Pulmonary artery endothelial cell (primary cell): ENCODE results near the gene ANKRD9. TPM values are rescaled to one million over a fixed set of nuclear protein-coding genes. Genes with fewer than 3 reads are reported as not detected.
"Not testable (repeated sequence)": the region's sequence is repeated elsewhere in the genome, so short reads cannot be mapped to it uniquely, and the experiment has no call there.

ENCODE experiments used
- DNase-seq: peaks from one replicate; pipeline ENCODE4 v3.0.0-alpha.2; 2011; ENCODE audit warnings: low read depth, low spot score
- total RNA-seq: library from RNA; depleted of rRNA; stranded (reverse); fragments of >200 nt; gene quantifications from 2 replicates; pipeline ENCODE4 v1.2.3, GENCODE V29; 2014

ANKRD9 gene
- total RNA-seq, result 13.2 and 19.1 TPM in 2 replicates

GRCh38 chr14:102509746-102510615 is at the start of gene ANKRD9:
ANKRD9 (minus strand) TSS chr14:102509776; CDS start chr14:102507889, 1,887 bp downstream.
- DNase-seq, result peak; percentile 68

- no peak for DNase-seq
Measured at GRCh38 chr14:102558556-102558955, 49.0 kb upstream of the ANKRD9 start.

GRCh38 chr14:102557434-102558226 is 48.1 kb upstream of the ANKRD9 start:
- DNase-seq, result no peak

GRCh38 chr14:102556098-102556677 is 46.6 kb upstream of the ANKRD9 start:
- DNase-seq, result no peak

- no peak for DNase-seq
Measured at GRCh38 chr14:102554821-102555819, 45.5 kb upstream of the ANKRD9 start.

- DNase-seq, result no peak
Measured at GRCh38 chr14:102551995-102552705, 42.6 kb upstream of the ANKRD9 start.

GRCh38 chr14:102550927-102551401 is 41.4 kb upstream of the ANKRD9 start:
- not testable (repeated sequence) for DNase-seq

GRCh38 chr14:102548616-102549240 is 39.2 kb upstream of the ANKRD9 start:
- no peak for DNase-seq

GRCh38 chr14:102545461-102546265 is 36.1 kb upstream of the ANKRD9 start:
- DNase-seq, result no peak

- no peak for DNase-seq
Measured at GRCh38 chr14:102544747-102545460, 35.3 kb upstream of the ANKRD9 start.

- no peak for DNase-seq
Measured at GRCh38 chr14:102544046-102544746, 34.6 kb upstream of the ANKRD9 start.

GRCh38 chr14:102541771-102542170 is 32.2 kb upstream of the ANKRD9 start:
- no peak for DNase-seq

- DNase-seq, result not testable (repeated sequence)
Measured at GRCh38 chr14:102541029-102541491, 31.5 kb upstream of the ANKRD9 start.

- no peak for DNase-seq
Measured at GRCh38 chr14:102540315-102541028, 30.9 kb upstream of the ANKRD9 start.

GRCh38 chr14:102539544-102540314 is 30.2 kb upstream of the ANKRD9 start:
- DNase-seq, result no peak
